ENCODE measurements around the gene CHCHD3. TPM values are rescaled to one million over a fixed set of nuclear protein-coding genes. Genes with fewer than 3 reads are reported as not detected.
"Not testable (repeated sequence)": the region's sequence is repeated elsewhere in the genome, so short reads cannot be mapped to it uniquely, and the experiment has no call there.

The CHCHD3 gene
- total RNA-seq, 4 donors from 2014 or later, result 33.9 to 37.2 (median 35.8) TPM

- no peaks in the 10 kb centered on the region for H3K4me1 ChIP-seq
- no peaks in the 10 kb centered on the region for H3K27me3 ChIP-seq
- H3K9me3 ChIP-seq, result no peaks in the 10 kb centered on the region
- TF ChIP-seq POLR2A (IDR thresholded peaks at IDR 0.05), result no peak
- no peak for TF ChIP-seq EP300 (IDR thresholded peaks at IDR 0.05)
- TF ChIP-seq POLR2AphosphoS5 (IDR thresholded peaks at IDR 0.05), result no peak
- no peak for TF ChIP-seq CTCF (IDR thresholded peaks at IDR 0.05)
- H3K27ac ChIP-seq, result no peak overlapping the region
- no peak overlapping the region for H3K4me3 ChIP-seq
- no peak for DNase-seq (ENCODE audit: low spot score in 2 of 2)
- peaks cover 5% of the 10 kb centered on the region for H3K36me3 ChIP-seq
Observed at GRCh38 chr7:132904209-132904608, 177.7 kb downstream of the CHCHD3 start.

GRCh38 chr7:132902294-132902693, 179.6 kb downstream of the CHCHD3 start:
- not testable (repeated sequence) for H3K27me3 ChIP-seq; H3K27ac ChIP-seq; H3K4me3 ChIP-seq; H3K9me3 ChIP-seq; H3K4me1 ChIP-seq; DNase-seq (ENCODE audit: low spot score in 2 of 2); H3K36me3 ChIP-seq
- 100% methylated on average over 3 of the region's 3 CpGs for WGBS

GRCh38 chr7:132901241-132901640, 180.6 kb downstream of the CHCHD3 start:
- Histone ChIP-seq H3K36me3 (peaks cover 5% of the 10 kb centered on the region), H3K4me3 (no peak overlapping the region), H3K27ac (no peak overlapping the region), H3K27me3 (no peaks in the 10 kb centered on the region), H3K4me1 (no peaks in the 10 kb centered on the region), H3K9me3 (no peaks in the 10 kb centered on the region)
- DNase-seq (ENCODE audit: low spot score in 2 of 2), result no peak
- TF ChIP-seq CTCF (IDR thresholded peaks at IDR 0.05) (no peak), POLR2AphosphoS5 (IDR thresholded peaks at IDR 0.05) (no peak), EP300 (IDR thresholded peaks at IDR 0.05) (no peak), POLR2A (IDR thresholded peaks at IDR 0.05) (no peak)
- WGBS, result 70% methylated on average over 4 of the region's 4 CpGs

- H3K9me3 ChIP-seq, result no peaks in the 10 kb centered on the region
- H3K36me3 ChIP-seq, result peaks cover 5% of the 10 kb centered on the region
- no peaks in the 10 kb centered on the region for H3K27me3 ChIP-seq
- TF ChIP-seq POLR2A (IDR thresholded peaks at IDR 0.05), result no peak
- TF ChIP-seq EP300 (IDR thresholded peaks at IDR 0.05), result no peak
- TF ChIP-seq CTCF (IDR thresholded peaks at IDR 0.05), result no peak
- no peak for TF ChIP-seq POLR2AphosphoS5 (IDR thresholded peaks at IDR 0.05)
- DNase-seq (ENCODE audit: low spot score in 2 of 2), result no peak
- H3K27ac ChIP-seq, result no peak overlapping the region
- no peaks in the 10 kb centered on the region for H3K4me1 ChIP-seq
- 79% methylated on average over 4 of the region's 4 CpGs for WGBS
- no peak overlapping the region for H3K4me3 ChIP-seq
Observed at GRCh38 chr7:132899833-132900232, 182.1 kb downstream of the CHCHD3 start.

- not testable (repeated sequence) for H3K4me3 ChIP-seq; DNase-seq (ENCODE audit: low spot score in 2 of 2); H3K4me1 ChIP-seq; H3K36me3 ChIP-seq; H3K27ac ChIP-seq; H3K27me3 ChIP-seq; H3K9me3 ChIP-seq
- WGBS, result 97% methylated on average over 19 of the region's 38 CpGs
Observed at GRCh38 chr7:132898641-132899175, 183.2 kb downstream of the CHCHD3 start.

- 91% methylated on average over 3 of the region's 3 CpGs for WGBS
Observed at GRCh38 chr7:132897093-132897687, 184.7 kb downstream of the CHCHD3 start.

More at GRCh38 chr7:132897093-132897687, 184.7 kb downstream of the CHCHD3 start:
- Histone ChIP-seq H3K27me3 (no peaks in the 10 kb centered on the region), H3K4me1 (no peaks in the 10 kb centered on the region), H3K9me3 (no peaks in the 10 kb centered on the region), H3K27ac (no peak overlapping the region), H3K36me3 (no peaks in the 10 kb centered on the region), H3K4me3 (no peak overlapping the region)
- DNase-seq (ENCODE audit: low spot score in 2 of 2), result no peak
- TF ChIP-seq POLR2A (IDR thresholded peaks at IDR 0.05) (no peak), CTCF (IDR thresholded peaks at IDR 0.05) (no peak), EP300 (IDR thresholded peaks at IDR 0.05) (no peak), POLR2AphosphoS5 (IDR thresholded peaks at IDR 0.05) (no peak)
